HUES6 (cell line): Measurements from ENCODE around the gene LMOD1.

Experiments
- H3K27ac ChIP-seq: 2 replicates; pipeline ENCODE4 v1.7.0; 2013; ENCODE audit warnings: low read depth, mild to moderate bottlenecking, low read length, inconsistent platforms
- H3K27me3 ChIP-seq: 2 replicates; pipeline ENCODE4 v1.6.1; 2013; ENCODE audit warnings: low read length; ENCODE audit not compliant: control insufficient read depth, insufficient read depth
- H3K36me3 ChIP-seq: 2 replicates; pipeline ENCODE4 v1.6.1; 2013; ENCODE audit warnings: low read length; ENCODE audit not compliant: control insufficient read depth, insufficient read depth
- H3K4me1 ChIP-seq: 2 replicates; pipeline ENCODE4 v1.6.1; 2013; ENCODE audit warnings: low read length; ENCODE audit not compliant: control insufficient read depth, insufficient read depth
- H3K4me3 ChIP-seq: 2 replicates; pipeline ENCODE4 v1.5.1; 2013; ENCODE audit warnings: low read depth, low read length
- H3K9ac ChIP-seq: one replicate; pipeline ENCODE4 v1.6.1; 2013; ENCODE audit warnings: mild to moderate bottlenecking, low read length
- H3K9me3 ChIP-seq: 2 replicates; pipeline ENCODE4 v1.6.1; 2013; ENCODE audit warnings: low read depth, low read length; ENCODE audit not compliant: control insufficient read depth, insufficient read depth

LMOD1 gene

DNA sequence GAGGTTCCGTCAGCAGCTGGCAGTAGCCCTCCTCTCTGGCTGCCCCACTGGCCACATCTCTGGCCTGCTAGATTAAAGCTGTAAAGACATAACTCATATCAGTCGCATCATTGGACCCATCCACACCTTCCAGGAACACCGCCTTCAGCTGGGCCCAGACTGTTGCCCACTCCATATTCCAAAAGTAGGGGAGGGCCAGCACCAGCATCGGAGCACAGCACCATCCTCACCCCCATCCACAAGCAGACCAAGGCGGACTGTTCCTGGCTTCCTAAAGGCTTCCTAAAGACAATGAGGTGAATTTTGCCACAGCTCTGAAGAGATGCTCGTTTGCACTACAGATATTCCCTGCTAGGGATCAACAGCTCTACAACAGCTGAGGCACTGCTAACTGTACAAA lies 54.1 kb downstream of the LMOD1 start:
- H3K27me3 ChIP-seq, result peaks cover 22% of the 10 kb centered on the region
- no peak overlapping the region for H3K27ac ChIP-seq
- peaks cover 39% of the 10 kb centered on the region for H3K4me1 ChIP-seq
- H3K9ac ChIP-seq, result no peak overlapping the region
- no peaks in the 10 kb centered on the region for H3K36me3 ChIP-seq
- H3K9me3 ChIP-seq, result no peaks in the 10 kb centered on the region
- no peak overlapping the region for H3K4me3 ChIP-seq

DNA sequence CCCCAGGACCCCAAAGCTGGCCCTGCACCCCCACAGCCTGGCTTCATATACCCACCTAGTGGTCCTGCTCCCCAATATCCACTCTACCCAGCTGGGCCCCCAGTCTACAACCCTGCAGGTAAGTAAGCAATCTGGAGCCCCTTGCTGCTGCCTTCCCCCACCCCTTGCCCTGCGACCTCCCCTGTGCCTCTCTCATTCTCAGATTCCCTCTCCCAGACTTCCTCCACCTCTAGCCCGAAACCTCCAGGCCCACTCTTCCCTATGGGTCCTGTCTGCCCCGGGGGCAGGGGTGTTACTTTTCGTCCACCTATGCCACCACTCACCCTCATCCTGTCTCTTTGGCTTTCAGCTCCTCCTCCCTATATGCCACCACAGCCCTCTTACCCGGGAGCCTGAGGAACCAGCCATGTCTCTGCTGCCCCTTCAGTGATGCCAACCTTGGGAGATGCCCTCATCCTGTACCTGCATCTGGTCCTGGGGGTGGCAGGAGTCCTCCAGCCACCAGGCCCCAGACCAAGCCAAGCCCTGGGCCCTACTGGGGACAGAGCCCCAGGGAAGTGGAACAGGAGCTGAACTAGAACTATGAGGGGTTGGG lies 54.8 kb downstream of the LMOD1 start:
- Histone ChIP-seq H3K27me3 (peaks cover 22% of the 10 kb centered on the region), H3K4me1 (peaks cover 38% of the 10 kb centered on the region), H3K36me3 (no peaks in the 10 kb centered on the region), H3K9me3 (no peaks in the 10 kb centered on the region), H3K27ac (no peak overlapping the region), H3K9ac (no peak overlapping the region), H3K4me3 (no peak overlapping the region)

DNA sequence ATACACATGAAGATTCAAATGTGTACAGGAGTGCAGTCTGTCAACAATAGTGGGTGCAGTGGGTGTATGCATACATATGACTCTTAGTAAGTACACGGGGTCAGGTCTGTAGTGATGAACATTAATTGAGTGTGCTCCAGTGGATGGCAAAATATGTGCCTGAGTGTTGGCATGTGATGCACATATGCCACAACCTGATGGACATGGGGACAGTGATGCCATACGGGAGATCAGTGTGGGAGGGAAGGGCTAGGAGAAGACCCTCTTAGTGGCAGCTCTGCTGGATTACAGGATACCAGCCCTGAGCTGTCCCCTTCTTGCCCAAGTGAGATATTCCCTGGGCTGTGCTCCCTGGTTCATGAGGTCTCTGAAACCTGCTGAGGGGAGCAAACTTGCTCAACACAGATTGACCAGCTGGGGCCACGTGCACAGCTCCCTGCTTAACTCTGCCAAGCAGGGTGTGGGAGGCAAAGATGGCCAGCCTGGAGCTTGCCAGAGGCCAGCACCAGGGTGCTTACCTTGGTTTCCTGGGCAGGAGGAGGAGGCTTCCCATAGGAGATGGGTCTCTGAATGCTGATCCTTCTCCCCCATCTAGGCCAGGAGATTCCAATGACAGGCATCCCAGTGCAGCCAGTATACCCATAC lies 55.4 kb downstream of the LMOD1 start:
- no peaks in the 10 kb centered on the region for H3K9me3 ChIP-seq
- no peak overlapping the region for H3K27ac ChIP-seq
- H3K9ac ChIP-seq, result no peak overlapping the region
- H3K4me3 ChIP-seq, result no peak overlapping the region
- peaks cover 22% of the 10 kb centered on the region for H3K27me3 ChIP-seq
- no peaks in the 10 kb centered on the region for H3K36me3 ChIP-seq
- peaks cover 32% of the 10 kb centered on the region for H3K4me1 ChIP-seq

DNA sequence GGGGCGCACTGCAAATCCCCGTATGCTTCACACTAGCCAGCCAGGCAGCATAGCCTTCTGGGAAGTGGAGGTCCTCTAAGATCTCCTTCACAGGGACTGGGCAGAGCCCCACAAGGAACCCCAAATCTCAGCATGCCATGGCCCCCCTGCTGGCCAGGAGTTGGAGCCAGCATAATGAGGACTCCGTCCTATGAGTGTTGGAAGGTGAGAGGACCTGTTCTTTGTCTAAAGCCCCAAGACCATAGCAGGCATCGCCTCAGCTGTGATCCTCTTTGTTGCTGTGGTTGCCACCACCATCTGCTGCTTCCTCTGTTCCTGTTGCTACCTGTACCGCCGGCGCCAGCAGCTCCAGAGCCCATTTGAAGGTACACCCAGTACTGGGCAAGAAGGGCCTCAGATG lies 56.1 kb downstream of the LMOD1 start:
- no peak overlapping the region for H3K4me3 ChIP-seq
- peaks cover 36% of the 10 kb centered on the region for H3K4me1 ChIP-seq
- H3K9ac ChIP-seq, result no peak overlapping the region
- H3K36me3 ChIP-seq, result no peaks in the 10 kb centered on the region
- no peak overlapping the region for H3K27ac ChIP-seq
- H3K27me3 ChIP-seq, result peaks cover 22% of the 10 kb centered on the region
- no peaks in the 10 kb centered on the region for H3K9me3 ChIP-seq

DNA sequence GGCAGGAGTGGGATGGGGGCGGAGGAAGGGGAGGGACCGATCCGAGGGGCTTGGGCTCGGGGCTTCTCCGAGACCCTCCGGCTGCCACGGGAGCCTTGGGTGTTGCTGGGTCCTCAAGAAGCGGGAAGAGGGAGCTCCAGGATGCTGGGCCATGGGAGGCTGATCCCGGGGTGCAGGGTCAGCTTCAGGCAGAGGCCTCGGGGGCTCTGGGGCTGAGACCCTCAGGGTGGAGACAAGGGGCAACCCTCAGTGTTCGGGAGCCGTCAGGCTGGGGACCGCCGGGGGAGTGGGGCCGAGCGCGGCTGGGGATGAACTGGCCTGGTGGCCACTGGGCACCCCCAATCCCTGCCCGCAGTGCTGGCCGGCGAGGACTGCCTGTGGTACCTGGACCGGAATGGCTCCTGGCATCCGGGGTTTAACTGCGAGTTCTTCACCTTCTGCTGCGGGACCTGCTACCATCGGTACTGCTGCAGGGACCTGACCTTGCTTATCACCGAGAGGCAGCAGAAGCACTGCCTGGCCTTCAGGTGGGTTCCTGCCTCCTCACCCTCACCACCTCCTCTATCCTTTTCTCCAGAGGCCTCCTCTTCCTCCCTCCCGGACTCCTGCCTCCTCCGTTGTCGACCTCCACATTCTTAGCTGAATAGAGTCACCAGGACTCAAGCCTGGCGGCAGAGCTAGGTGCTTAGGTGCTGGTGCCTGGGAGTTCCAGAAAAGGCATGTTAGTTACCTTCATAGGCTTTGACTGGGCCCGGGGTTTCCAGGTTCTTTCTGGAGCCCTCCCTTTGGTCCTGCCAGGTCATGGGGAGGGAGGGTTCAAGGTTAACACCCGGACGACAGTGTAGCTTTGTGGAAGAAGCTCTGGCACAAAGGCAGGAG lies 57.0 kb downstream of the LMOD1 start:
- H3K9ac ChIP-seq, result peak overlapping the region; percentile 30
- H3K27ac ChIP-seq, result no peak overlapping the region
- no peaks in the 10 kb centered on the region for H3K9me3 ChIP-seq
- no peaks in the 10 kb centered on the region for H3K36me3 ChIP-seq
- H3K4me1 ChIP-seq, result peaks cover 29% of the 10 kb centered on the region
- H3K27me3 ChIP-seq, result peaks cover 22% of the 10 kb centered on the region
- peak overlapping the region; percentile 82 for H3K4me3 ChIP-seq

DNA sequence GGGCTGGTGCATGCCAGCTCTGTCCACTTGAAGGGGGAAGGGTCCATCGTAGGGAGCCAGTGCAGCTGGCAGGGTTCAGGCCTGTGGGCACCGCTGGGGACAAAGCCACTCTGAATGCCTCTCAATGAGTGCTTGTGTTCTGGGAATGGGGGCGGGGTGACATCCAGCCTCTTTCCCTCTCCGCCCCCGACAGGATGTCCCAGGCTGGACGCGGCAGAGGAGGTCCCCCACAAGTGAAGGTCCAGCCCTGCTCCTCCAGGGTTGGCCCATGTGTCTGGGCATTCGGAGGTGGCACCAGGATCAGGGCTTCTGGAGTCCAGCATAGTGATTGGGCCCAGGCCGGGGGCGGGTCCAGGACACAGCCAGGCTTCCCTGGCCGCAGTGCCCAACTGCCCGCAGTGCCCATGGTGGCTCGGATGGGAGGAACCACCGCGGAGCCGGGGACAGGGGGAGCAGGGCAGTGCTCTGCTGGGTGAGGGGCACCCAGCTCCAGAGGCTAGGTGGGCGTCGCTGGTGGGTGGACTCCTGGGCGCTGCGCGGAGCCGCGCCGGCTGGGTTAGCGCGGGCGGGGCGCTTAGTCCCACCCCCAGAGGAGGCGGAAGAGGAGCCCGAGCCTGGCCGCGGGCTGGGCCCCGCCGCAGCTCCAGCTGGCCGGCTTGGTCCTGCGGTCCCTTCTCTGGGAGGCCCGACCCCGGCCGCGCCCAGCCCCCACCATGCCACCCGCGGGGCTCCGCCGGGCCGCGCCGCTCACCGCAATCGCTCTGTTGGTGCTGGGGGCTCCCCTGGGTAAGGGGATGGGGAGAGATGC lies 57.9 kb downstream of the LMOD1 start, which contains the start of gene SHISA4:
Gene SHISA4, plus strand, starts transcription at position 617 of the 808 bp plus-strand sequence. Its CDS starts 97 bp downstream, at position 714.
- Histone ChIP-seq H3K4me1 (peaks cover 20% of the 10 kb centered on the region), H3K27ac (no peak within 1 kb of the TSS), H3K4me3 (peak within 1 kb of the TSS; percentile 82), H3K9ac (peak within 1 kb of the TSS; percentile 62), H3K36me3 (no peaks in the 10 kb centered on the region), H3K9me3 (no peaks in the 10 kb centered on the region), H3K27me3 (peaks cover 22% of the 10 kb centered on the region)

DNA sequence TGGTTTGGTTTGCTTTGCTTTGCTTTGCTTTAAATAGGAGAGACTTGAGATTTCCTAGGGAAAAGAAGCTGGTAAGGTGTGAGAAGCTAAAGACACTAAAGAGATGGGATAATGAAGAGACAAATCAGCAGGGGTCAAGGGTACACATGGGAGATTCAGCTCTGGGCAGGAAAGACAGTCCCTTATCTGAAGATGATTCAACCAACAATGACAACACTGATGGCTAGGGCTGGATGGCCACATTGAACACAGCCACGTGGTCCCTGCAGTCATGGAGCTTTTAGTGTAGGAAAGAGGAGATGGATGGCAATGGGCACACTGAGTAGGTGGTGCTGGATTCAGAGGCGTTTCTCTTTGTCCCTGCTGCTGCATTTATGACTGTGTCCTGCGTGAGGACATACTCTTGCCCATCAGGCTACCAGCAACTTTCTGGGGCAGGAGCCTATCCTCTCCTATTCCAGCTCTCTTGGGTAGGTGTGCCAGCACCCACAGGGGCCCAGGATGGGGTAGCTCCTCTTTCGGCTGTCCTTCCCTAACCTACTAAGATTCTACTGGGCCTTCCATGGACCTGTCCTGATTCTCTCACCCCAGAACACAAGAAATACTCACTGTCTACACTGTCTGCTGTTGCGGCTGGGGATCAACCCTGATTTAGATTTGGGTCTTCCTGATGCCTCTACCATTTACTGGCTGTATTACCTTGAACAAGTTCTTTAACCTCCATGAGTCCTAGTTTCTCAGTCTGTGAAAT lies 59.1 kb downstream of the LMOD1 start:
- Histone ChIP-seq H3K4me3 (no peak overlapping the region), H3K27ac (no peak overlapping the region), H3K36me3 (no peaks in the 10 kb centered on the region), H3K9me3 (no peaks in the 10 kb centered on the region), H3K9ac (no peak overlapping the region), H3K27me3 (peaks cover 22% of the 10 kb centered on the region), H3K4me1 (peaks cover 24% of the 10 kb centered on the region)

DNA sequence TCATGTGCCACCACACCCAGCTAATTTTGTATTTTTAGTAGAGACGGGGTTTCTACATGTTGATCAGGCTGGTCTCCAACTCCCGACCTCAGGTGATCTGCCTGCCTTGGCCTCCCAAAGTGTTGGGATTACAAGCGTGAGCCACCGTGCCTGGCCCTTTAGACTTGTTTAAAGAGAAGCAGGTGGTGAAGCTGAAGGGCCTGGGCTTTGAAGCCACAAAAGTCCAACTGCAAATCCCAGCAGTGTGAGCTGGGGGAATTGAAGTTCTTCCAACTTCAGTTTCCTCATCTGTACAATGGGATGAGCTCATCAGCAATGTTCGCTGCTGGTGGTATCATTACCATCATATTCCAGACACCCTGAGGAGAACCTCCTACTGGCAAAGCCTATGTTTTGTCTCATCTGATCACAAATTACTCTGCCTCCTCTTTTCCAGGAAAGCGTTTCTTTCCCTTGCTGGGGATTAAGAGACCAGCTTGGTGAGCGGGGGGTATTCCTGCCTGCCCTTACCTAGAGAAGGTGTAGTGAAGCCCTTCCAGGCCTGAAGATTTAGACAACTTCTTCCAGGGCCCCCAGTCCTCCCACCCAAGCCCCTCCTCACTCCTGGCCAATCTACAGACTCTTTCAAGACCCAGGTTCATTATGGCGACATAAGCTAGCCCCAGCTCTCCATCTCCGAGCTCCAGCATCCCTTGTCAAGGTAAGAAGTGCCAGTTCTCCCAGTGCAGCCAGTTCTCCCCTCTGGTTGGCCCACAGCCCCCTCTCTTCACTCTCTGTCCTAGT lies 60.1 kb downstream of the LMOD1 start:
- Histone ChIP-seq H3K36me3 (no peaks in the 10 kb centered on the region), H3K9ac (no peak overlapping the region), H3K9me3 (no peaks in the 10 kb centered on the region), H3K27ac (no peak overlapping the region), H3K27me3 (peaks cover 22% of the 10 kb centered on the region), H3K4me1 (peaks cover 29% of the 10 kb centered on the region), H3K4me3 (no peak overlapping the region)

DNA sequence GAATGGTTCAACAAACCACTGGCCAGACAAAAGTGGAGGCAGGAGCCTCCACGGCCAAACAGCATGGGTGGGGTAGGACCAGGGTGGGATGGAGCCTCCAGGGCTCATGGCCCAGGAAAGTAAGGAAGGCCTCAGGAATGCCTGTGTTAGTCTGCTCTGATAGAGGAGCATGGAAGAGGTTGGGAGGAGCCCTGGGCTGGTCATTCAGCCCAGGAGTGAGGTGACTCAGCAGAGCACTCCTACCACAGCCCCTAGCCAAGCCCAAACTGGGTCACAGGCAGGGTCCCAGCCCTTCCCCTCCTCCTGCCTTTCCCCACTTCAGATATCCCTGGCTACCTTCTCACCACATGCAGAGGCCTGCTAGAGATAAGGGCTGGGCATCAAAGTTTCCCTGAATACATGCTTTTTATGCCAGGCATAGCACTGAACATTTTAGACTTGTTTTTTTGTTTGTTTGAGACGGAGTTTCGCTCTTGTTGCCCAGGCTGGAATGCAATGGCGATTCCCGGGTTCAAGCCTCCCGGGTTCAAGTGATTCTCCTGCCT lies 60.7 kb downstream of the LMOD1 start:
- H3K27me3 ChIP-seq, result peaks cover 22% of the 10 kb centered on the region
- no peaks in the 10 kb centered on the region for H3K36me3 ChIP-seq
- no peak overlapping the region; the same call in 1 of the 2 replicates for H3K27ac ChIP-seq
- no peak overlapping the region for H3K9ac ChIP-seq
- no peak overlapping the region for H3K4me3 ChIP-seq
- H3K9me3 ChIP-seq, result no peaks in the 10 kb centered on the region
- H3K4me1 ChIP-seq, result peaks cover 33% of the 10 kb centered on the region
